Left ventricle myocardium inferior (tissue), 1 donor: ENCODE measurements around the gene EDEM3. TPM values are rescaled to one million over a fixed set of nuclear protein-coding genes. Genes with fewer than 3 reads are reported as not detected.

Experiments
- DNase-seq: peaks from one replicate; pipeline ENCODE4 v3.0.0-alpha.2; 2020
- H3K27ac ChIP-seq: fragments of 200-600 bp; replicated peaks from 2 replicates; pipeline ENCODE4 v1.8.0; 2021
- H3K27me3 ChIP-seq: fragments of 200-600 bp; 2 replicates; pipeline ENCODE4 v1.8.0; 2021; ENCODE audit warnings: low read depth
- H3K36me3 ChIP-seq: fragments of 200-600 bp; 2 replicates; pipeline ENCODE4 v1.8.0; 2021
- H3K4me1 ChIP-seq: fragments of 200-600 bp; 2 replicates; pipeline ENCODE4 v1.8.0; 2021
- H3K4me3 ChIP-seq: fragments of 200-600 bp; 2 replicates; pipeline ENCODE4 v1.8.0; 2021; ENCODE audit warnings: mild to moderate bottlenecking, moderate library complexity
- H3K9me3 ChIP-seq: fragments of 200-600 bp; replicated peaks from 2 replicates; pipeline ENCODE4 v1.8.0; 2021
- CTCF ChIP-seq: fragments of 200-600 bp; IDR thresholded peaks from 2 replicates; pipeline ENCODE4 v1.8.0; 2021; ENCODE audit warnings: antibody characterized with exemption, mild to moderate bottlenecking, borderline replicate concordance
- intact Hi-C: fragments of 100-400 bp; cut with micrococcal nuclease; formaldehyde crosslinking; loops from one replicate; pipeline ENCODE4 v1.11.0; 2022
- total RNA-seq: library from RNA; stranded (reverse); fragmentation: NEBNext Ultra II Directional; extraction: Animal tissue kit (Norgen Biotek cat#: 25700); gene quantifications from one replicate; pipeline ENCODE4 v1.2.1, GENCODE V29; 2021
- donor health status: DM: no; HTN: yes; CAD: no; lungs with severe emphysema.

Gene EDEM3
- total RNA-seq, 1 donor from 2014 or later, result 16.9 TPM

- no peak for DNase-seq
- Histone ChIP-seq H3K27ac (peak overlapping the region; percentile 96), H3K27me3 (no peaks in the 10 kb centered on the region), H3K4me3 (peak overlapping the region; percentile 96), H3K9me3 (no peaks in the 10 kb centered on the region), H3K4me1 (peaks cover 49% of the 10 kb centered on the region), H3K36me3 (no peaks in the 10 kb centered on the region)
- intact Hi-C loops, result loop anchor here (10.0 kb wide), 1 partner anchor 58 kb away; no protein-coding TSS in a partner anchor
- no peak for TF ChIP-seq CTCF
These were observed 1.5 kb downstream of the EDEM3 start for GRCh38 chr1:184753117-184753516.

GRCh38 chr1:184752656-184753055 lies 2.0 kb downstream of the EDEM3 start:
- TF ChIP-seq CTCF, result no peak
- Histone ChIP-seq H3K36me3 (no peaks in the 10 kb centered on the region), H3K4me3 (no peak overlapping the region), H3K9me3 (no peaks in the 10 kb centered on the region), H3K27ac (no peak overlapping the region), H3K27me3 (no peaks in the 10 kb centered on the region), H3K4me1 (peaks cover 49% of the 10 kb centered on the region)
- DNase-seq, result no peak
- intact Hi-C loops, result loop anchor here (10.0 kb wide), 1 partner anchor 58 kb away; no protein-coding TSS in a partner anchor

GRCh38 chr1:184748740-184749139 lies 5.9 kb downstream of the EDEM3 start:
- H3K36me3 ChIP-seq, result no peaks in the 10 kb centered on the region
- intact Hi-C loops, result no loop called here
- no peak overlapping the region for H3K4me3 ChIP-seq
- H3K27ac ChIP-seq, result peak overlapping the region; percentile 20
- DNase-seq, result no peak
- TF ChIP-seq CTCF, result no peak
- H3K4me1 ChIP-seq, result peaks cover 55% of the 10 kb centered on the region
- H3K27me3 ChIP-seq, result no peaks in the 10 kb centered on the region
- no peaks in the 10 kb centered on the region for H3K9me3 ChIP-seq

GRCh38 chr1:184747089-184747955 lies 7.3 kb downstream of the EDEM3 start:
- no peaks in the 10 kb centered on the region for H3K36me3 ChIP-seq
- H3K27me3 ChIP-seq, result no peaks in the 10 kb centered on the region
- intact Hi-C loops, result no loop called here
- H3K27ac ChIP-seq, result no peak overlapping the region
- H3K4me3 ChIP-seq, result no peak overlapping the region
- no peaks in the 10 kb centered on the region for H3K9me3 ChIP-seq
- no peak for TF ChIP-seq CTCF
- peaks cover 41% of the 10 kb centered on the region for H3K4me1 ChIP-seq
- no peak for DNase-seq

- intact Hi-C loops, result no loop called here
- no peak for TF ChIP-seq CTCF
- H3K27ac ChIP-seq, result peak overlapping the region; percentile 39
- H3K4me1 ChIP-seq, result peaks cover 37% of the 10 kb centered on the region
- DNase-seq, result no peak
- H3K36me3 ChIP-seq, result no peaks in the 10 kb centered on the region
- no peaks in the 10 kb centered on the region for H3K9me3 ChIP-seq
- no peaks in the 10 kb centered on the region for H3K27me3 ChIP-seq
- no peak overlapping the region for H3K4me3 ChIP-seq
These were observed 8.6 kb downstream of the EDEM3 start for GRCh38 chr1:184745929-184746638.
